BLaER1 treated with 17β-estradiol and CSF1 and Interleukin-3, amounts not matched to agents 10 nM and 100 nM (cell line): ENCODE data around the gene S1PR4.
"Not testable (repeated sequence)": the region's sequence is repeated elsewhere in the genome, so short reads cannot be mapped to it uniquely, and the experiment has no call there.

Experiments
- H3K27ac ChIP-seq, 11 experiments: shearing (Covaris generic); formaldehyde crosslinking; 2 replicates each; pipeline ENCODE4 v1.8.1; 2022
- H3K27me3 ChIP-seq, 11 experiments: shearing (Covaris generic); formaldehyde crosslinking; 2 replicates each; pipeline ENCODE4 v1.8.1; 2022
- H3K36me3 ChIP-seq, 11 experiments: shearing (Covaris generic); formaldehyde crosslinking; 2 replicates each; pipeline ENCODE4 v1.8.1; 2022
- H3K4me1 ChIP-seq, 10 experiments: shearing (Covaris generic); formaldehyde crosslinking; 2 replicates each; pipeline ENCODE4 v1.8.1; 2022
- H3K4me2 ChIP-seq, 11 experiments: shearing (Covaris generic); formaldehyde crosslinking; 2 replicates each; pipeline ENCODE4 v1.8.1; 2022
- H3K4me3 ChIP-seq, 10 experiments: shearing (Covaris generic); formaldehyde crosslinking; 2 replicates each; pipeline ENCODE4 v1.8.1; 2022
- H3K9ac ChIP-seq, 11 experiments: shearing (Covaris generic); formaldehyde crosslinking; 2 replicates each; pipeline ENCODE4 v1.8.1; 2022
- H3K9me3 ChIP-seq, 11 experiments: shearing (Covaris generic); formaldehyde crosslinking; replicated peaks in 1 of 11; 2 replicates each; pipeline ENCODE4 v1.8.1; 2022
- H4K20me1 ChIP-seq, 11 experiments: shearing (Covaris generic); formaldehyde crosslinking; 2 replicates each; pipeline ENCODE4 v1.8.1; 2022
- Cebpa-rat ChIP-seq, 11 experiments: shearing (Covaris generic); IDR thresholded peaks; 2 replicates each; pipeline ENCODE4 v1.8.1; 2022

The S1PR4 gene

DNA sequence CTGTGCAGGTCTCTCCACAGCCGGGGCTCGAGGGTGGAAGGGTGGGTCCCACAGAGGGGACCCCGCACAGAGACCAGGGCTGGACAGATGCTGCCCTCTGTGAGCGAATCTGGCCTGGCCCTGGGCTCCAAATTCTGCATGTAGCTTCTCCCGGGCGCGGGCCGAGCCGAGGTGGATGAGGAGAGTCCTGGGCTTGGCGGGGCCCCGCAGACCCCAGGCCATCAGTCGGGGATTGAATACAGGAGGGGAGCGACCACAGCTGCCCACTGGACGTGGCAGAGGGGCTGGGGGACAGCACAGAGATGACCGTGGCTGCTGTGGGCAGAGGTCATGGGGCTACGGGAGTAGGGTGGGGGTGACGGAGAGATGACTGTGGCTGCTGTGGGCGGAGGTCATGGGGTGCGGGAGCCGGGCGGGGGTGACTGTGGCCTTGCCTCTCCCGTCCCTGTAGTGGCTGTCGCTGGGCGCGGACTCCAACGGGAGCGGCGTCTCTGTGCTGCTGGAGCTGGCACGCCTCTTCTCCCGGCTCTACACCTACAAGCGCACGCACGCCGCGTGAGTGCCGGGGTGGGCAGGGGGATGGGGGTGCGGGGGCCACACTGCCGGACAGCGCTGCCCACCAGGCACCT is 22.6 kb downstream of the S1PR4 start:
- H3K9me3 ChIP-seq = no peaks in the 10 kb centered on the region
- no peak for TF ChIP-seq Cebpa-rat (IDR thresholded peaks at IDR 0.05)
- no peaks in the 10 kb centered on the region for H3K4me1 ChIP-seq
- peaks cover 0 to 91% (median 64%) of the 10 kb centered on the region in 11 experiments; a peak in 18 of 22 replicates for H4K20me1 ChIP-seq
- no peak overlapping the region for H3K4me2 ChIP-seq
- H3K27me3 ChIP-seq = no peaks in the 10 kb centered on the region
- H3K4me3 ChIP-seq = no peak overlapping the region
- no peak overlapping the region for H3K9ac ChIP-seq
- H3K27ac ChIP-seq = no peak overlapping the region
- H3K36me3 ChIP-seq = peaks cover 76 to 97% (median 93%) of the 10 kb centered on the region in 11 experiments

GRCh38 chr19:3201911-3202310 is 23.3 kb downstream of the S1PR4 start:
- no peak overlapping the region for H3K4me3 ChIP-seq
- H3K27me3 ChIP-seq = no peaks in the 10 kb centered on the region
- no peaks in the 10 kb centered on the region for H3K9me3 ChIP-seq
- peaks cover 76 to 97% (median 93%) of the 10 kb centered on the region in 11 experiments for H3K36me3 ChIP-seq
- no peaks in the 10 kb centered on the region for H3K4me1 ChIP-seq
- no peak overlapping the region for H3K9ac ChIP-seq
- no peak for TF ChIP-seq Cebpa-rat (IDR thresholded peaks at IDR 0.05)
- H3K4me2 ChIP-seq = no peak overlapping the region
- peaks cover 0 to 91% (median 64%) of the 10 kb centered on the region in 11 experiments; a peak in 16 of 22 replicates for H4K20me1 ChIP-seq
- no peak overlapping the region for H3K27ac ChIP-seq

DNA sequence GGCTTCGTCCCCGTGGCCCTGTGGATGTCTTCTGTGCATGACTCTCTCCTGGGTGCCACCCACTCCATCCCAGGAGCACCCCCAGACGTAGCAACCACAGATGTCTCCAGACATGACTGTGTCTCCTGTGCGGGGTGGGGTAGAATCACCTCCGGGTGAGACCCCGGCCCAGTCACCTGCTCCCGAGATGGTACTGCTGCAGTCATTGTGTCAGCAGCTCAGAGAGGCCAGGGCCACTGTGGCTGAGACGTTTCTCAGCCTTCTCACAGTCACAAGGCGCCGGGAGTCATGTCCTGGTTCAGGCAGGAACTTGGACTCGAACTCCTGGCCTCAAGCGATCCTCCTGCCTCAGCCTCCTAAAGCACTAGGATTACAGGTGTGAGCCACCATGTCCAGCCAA is 23.8 kb downstream of the S1PR4 start:
- Histone ChIP-seq H3K9me3 (no peaks in the 10 kb centered on the region), H3K4me3 (no peak overlapping the region), H3K4me2 (no peak overlapping the region), H3K9ac (no peak overlapping the region), H3K27me3 (no peaks in the 10 kb centered on the region), H4K20me1 (peaks cover 0 to 91% (median 65%) of the 10 kb centered on the region in 11 experiments; a peak in 16 of 22 replicates), H3K27ac (no peak overlapping the region), H3K4me1 (no peaks in the 10 kb centered on the region), H3K36me3 (peaks cover 76 to 97% (median 93%) of the 10 kb centered on the region in 11 experiments)
- TF ChIP-seq Cebpa-rat (IDR thresholded peaks at IDR 0.05) = no peak

- not testable (repeated sequence) for H3K4me1 ChIP-seq, H3K9ac ChIP-seq, H3K4me3 ChIP-seq, H3K4me2 ChIP-seq, H3K27ac ChIP-seq, H3K27me3 ChIP-seq, H3K9me3 ChIP-seq
- Histone ChIP-seq H4K20me1 (peaks cover 0 to 91% (median 70%) of the 10 kb centered on the region in 11 experiments; a peak in 16 of 22 replicates), H3K36me3 (peaks cover 81 to 97% (median 94%) of the 10 kb centered on the region in 11 experiments)
Measured at GRCh38 chr19:3202895-3203294, 24.3 kb downstream of the S1PR4 start.

GRCh38 chr19:3203805-3204645 is 25.5 kb downstream of the S1PR4 start:
- Histone ChIP-seq H4K20me1 (peaks cover 0 to 91% (median 74%) of the 10 kb centered on the region in 11 experiments; a peak in 17 of 22 replicates), H3K4me2 (no peak overlapping the region), H3K27ac (no peak overlapping the region), H3K9me3 (no peaks in the 10 kb centered on the region), H3K9ac (no peak overlapping the region), H3K4me1 (no peaks in the 10 kb centered on the region), H3K27me3 (no peaks in the 10 kb centered on the region), H3K4me3 (no peak overlapping the region), H3K36me3 (peaks cover 86 to 97% (median 94%) of the 10 kb centered on the region in 11 experiments)
- TF ChIP-seq Cebpa-rat (IDR thresholded peaks at IDR 0.05) = no peak

- no peak for TF ChIP-seq Cebpa-rat (IDR thresholded peaks at IDR 0.05)
- Histone ChIP-seq H4K20me1 (peaks cover 0 to 91% (median 78%) of the 10 kb centered on the region in 11 experiments; a peak in 18 of 22 replicates), H3K9ac (no peak overlapping the region), H3K27ac (no peak overlapping the region), H3K4me2 (no peak overlapping the region), H3K36me3 (peaks cover 86 to 98% (median 96%) of the 10 kb centered on the region in 11 experiments), H3K27me3 (no peaks in the 10 kb centered on the region), H3K4me3 (no peak overlapping the region), H3K9me3 (no peaks in the 10 kb centered on the region), H3K4me1 (no peaks in the 10 kb centered on the region)
Measured at GRCh38 chr19:3204646-3205275, 26.2 kb downstream of the S1PR4 start.

- Histone ChIP-seq H3K9ac (no peak overlapping the region), H3K36me3 (peaks cover 76 to 91% (median 83%) of the 10 kb centered on the region in 11 experiments), H4K20me1 (peaks cover 0 to 94% (median 84%) of the 10 kb centered on the region in 11 experiments; a peak in 18 of 22 replicates), H3K4me1 (peaks cover 0 to 5% (median 0%) of the 10 kb centered on the region in 10 experiments; a peak in 5 of 20 replicates), H3K4me2 (no peak overlapping the region), H3K4me3 (no peak overlapping the region), H3K27ac (no peak overlapping the region), H3K9me3 (no peaks in the 10 kb centered on the region), H3K27me3 (no peaks in the 10 kb centered on the region)
- TF ChIP-seq Cebpa-rat (IDR thresholded peaks at IDR 0.05) = no peak
Measured at GRCh38 chr19:3206216-3206953, 27.8 kb downstream of the S1PR4 start.

DNA sequence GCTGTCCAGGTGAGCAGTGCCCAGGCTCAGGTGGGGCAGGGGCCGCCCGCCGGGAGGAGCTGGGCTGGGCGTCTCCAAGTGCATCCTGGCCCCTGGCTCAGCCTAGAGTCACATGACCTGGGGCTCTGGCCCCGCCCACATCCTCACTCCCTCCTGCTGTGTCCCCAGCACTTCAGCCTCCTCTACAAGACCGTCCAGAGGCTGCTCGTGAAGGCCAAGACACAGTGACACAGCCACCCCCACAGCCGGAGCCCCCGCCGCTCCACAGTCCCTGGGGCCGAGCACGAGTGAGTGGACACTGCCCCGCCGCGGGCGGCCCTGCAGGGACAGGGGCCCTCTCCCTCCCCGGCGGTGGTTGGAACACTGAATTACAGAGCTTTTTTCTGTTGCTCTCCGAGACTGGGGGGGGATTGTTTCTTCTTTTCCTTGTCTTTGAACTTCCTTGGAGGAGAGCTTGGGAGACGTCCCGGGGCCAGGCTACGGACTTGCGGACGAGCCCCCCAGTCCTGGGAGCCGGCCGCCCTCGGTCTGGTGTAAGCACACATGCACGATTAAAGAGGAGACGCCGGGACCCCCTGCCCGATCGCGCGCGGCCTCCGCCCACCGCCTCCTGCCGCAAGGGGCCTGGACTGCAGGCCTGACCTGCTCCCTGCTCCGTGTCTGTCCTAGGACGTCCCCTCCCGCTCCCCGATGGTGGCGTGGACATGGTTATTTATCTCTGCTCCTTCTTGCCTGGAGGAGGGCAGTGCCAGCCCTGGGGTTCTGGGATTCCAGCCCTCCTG is 29.1 kb downstream of the S1PR4 start:
- peaks cover 66 to 89% (median 71%) of the 10 kb centered on the region in 11 experiments for H3K36me3 ChIP-seq
- no peak overlapping the region for H3K4me2 ChIP-seq
- no peaks in the 10 kb centered on the region for H3K27me3 ChIP-seq
- no peak overlapping the region for H3K9ac ChIP-seq
- no peak overlapping the region for H3K27ac ChIP-seq
- no peak overlapping the region for H3K4me3 ChIP-seq
- H4K20me1 ChIP-seq = peaks cover 0 to 96% (median 74%) of the 10 kb centered on the region in 11 experiments; a peak in 18 of 22 replicates
- no peaks in the 10 kb centered on the region for H3K9me3 ChIP-seq
- TF ChIP-seq Cebpa-rat (IDR thresholded peaks at IDR 0.05) = no peak
- H3K4me1 ChIP-seq = peaks cover 0 to 15% (median 5%) of the 10 kb centered on the region in 10 experiments; a peak in 13 of 20 replicates
